H1 (cell line): Measurements from ENCODE around the gene PSIP1. TPM values are rescaled to one million over a fixed set of nuclear protein-coding genes. Genes with fewer than 3 reads are reported as not detected.

ENCODE experiments used
- CTCF ChIA-PET: fragments of 300-600 bp; sonication (Branson Sonifier 250); formaldehyde crosslinking; loops from one replicate; lab custom pipeline; 2021; ENCODE audit not compliant: partially characterized antibody; lab: Charles Lee
- POLR2A ChIA-PET: fragments of 300-600 bp; sonication (Branson Sonifier 250); formaldehyde crosslinking; loops from one replicate; lab custom pipeline; 2021; ENCODE audit warnings: inconsistent platforms; ENCODE audit not compliant: partially characterized antibody; lab: Charles Lee
- DNase-seq, 2 experiments: peaks; one replicate each; pipeline versions ENCODE4 v3.0.0 to v3.0.0-alpha.2; 2010 to 2022; ENCODE audit warnings: low spot score in 2 of 2, low read depth in 1 of 2, mixed read lengths in 1 of 2
- FAIRE-seq: peaks from 2 replicates; lab custom pipeline; 2011; peaks lifted over from hg19 to GRCh38; lab: Jason Lieb, UNC
- H2AFZ ChIP-seq: 2 replicates; pipeline ENCODE4 v1.8.1; 2012; ENCODE audit warnings: low read length, inconsistent platforms
- H2AK5ac ChIP-seq: 2 replicates; pipeline ENCODE4 v1.6.1; 2013; ENCODE audit warnings: low read depth, low read length
- H2BK120ac ChIP-seq: replicated peaks from 2 replicates; pipeline ENCODE3; 2013; ENCODE audit warnings: low read depth, low read length, inconsistent platforms
- H2BK12ac ChIP-seq: 2 replicates; pipeline ENCODE4 v1.6.1; 2013; ENCODE audit warnings: low read depth, low read length
- H2BK15ac ChIP-seq: 2 replicates; pipeline ENCODE4 v1.6.1; 2013; ENCODE audit warnings: low read length
- H2BK20ac ChIP-seq: 2 replicates; pipeline ENCODE4 v1.6.1; 2013; ENCODE audit warnings: low read length
- H2BK5ac ChIP-seq: 2 replicates; pipeline ENCODE4 v1.6.1; 2013; ENCODE audit warnings: low read depth, low read length
- H3K14ac ChIP-seq: 2 replicates; pipeline ENCODE4 v1.6.1; 2013; ENCODE audit warnings: inconsistent platforms; ENCODE audit not compliant: insufficient read length
- H3K18ac ChIP-seq: 2 replicates; pipeline ENCODE4 v1.6.1; 2013; ENCODE audit warnings: low read length; ENCODE audit errors: extremely low read depth
- H3K23ac ChIP-seq: 2 replicates; pipeline ENCODE4 v1.6.1; 2013; ENCODE audit warnings: inconsistent platforms; ENCODE audit not compliant: insufficient read length
- H3K23me2 ChIP-seq: 2 replicates; pipeline ENCODE4 v1.6.1; 2013; ENCODE audit warnings: low read depth, low read length
- H3K27ac ChIP-seq: 2 replicates; pipeline ENCODE4 v1.6.1; 2011; ENCODE audit warnings: low read depth, low read length, inconsistent platforms
- H3K27me3 ChIP-seq, 4 experiments: replicated peaks in 1 of 4; 1 replicate in 1 of 4; 2 replicates in 3 of 4; pipeline versions ENCODE4 v1.6.1 to v1.8.1; 2011 to 2013; ENCODE audit warnings: low read length in 3 of 4, mild to moderate bottlenecking in 3 of 4, inconsistent platforms in 2 of 4, mixed read lengths in 2 of 4, moderate library complexity in 1 of 4; ENCODE audit not compliant: control insufficient read depth in 3 of 4, insufficient read depth in 3 of 4; ENCODE audit errors: extremely low read depth in 1 of 4
- H3K36me3 ChIP-seq, 4 experiments: 2 replicates each; pipeline versions ENCODE4 v1.6.1 to v1.8.1; 2011 to 2013; ENCODE audit warnings: mild to moderate bottlenecking in 4 of 4, low read length in 3 of 4, moderate library complexity in 2 of 4, control low read depth in 1 of 4, inconsistent platforms in 1 of 4; ENCODE audit not compliant: insufficient read depth in 4 of 4, control insufficient read depth in 2 of 4
- H3K4ac ChIP-seq: replicated peaks from 2 replicates; pipeline ENCODE3; 2013; ENCODE audit warnings: low read length, low read depth, mixed read lengths, inconsistent platforms; ENCODE audit not compliant: insufficient read length
- H3K4me1 ChIP-seq, 4 experiments: replicated peaks in 1 of 4; 1 replicate in 1 of 4; 2 replicates in 3 of 4; pipeline versions ENCODE4 v1.6.1 to v1.8.1; 2011 to 2013; ENCODE audit warnings: low read length in 3 of 4, inconsistent platforms in 2 of 4, mixed read lengths in 1 of 4; ENCODE audit not compliant: insufficient read depth in 4 of 4, control insufficient read depth in 3 of 4
- H3K4me2 ChIP-seq, 2 experiments: 2 replicates each; pipeline versions ENCODE4 v1.6.1 to v1.8.1; 2011 to 2013; ENCODE audit warnings: low read depth in 2 of 2, low read length in 2 of 2, control low read depth in 1 of 2, inconsistent platforms in 1 of 2, mild to moderate bottlenecking in 1 of 2; ENCODE audit not compliant: insufficient read depth in 1 of 2
- H3K4me3 ChIP-seq, 4 experiments: fragments of 200-600, 300-600 bp in 1 of 4; sonication (generic), shearing (Covaris generic), sonication (Bioruptor Twin) in 1 of 4; 2 replicates each; pipeline versions ENCODE4 v1.5.1 to v1.8.1; 2011 to 2016; ENCODE audit warnings: low read length in 4 of 4, low read depth in 3 of 4, control low read depth in 2 of 4, inconsistent platforms in 2 of 4, mild to moderate bottlenecking in 2 of 4, mixed read lengths in 1 of 4, moderate library complexity in 1 of 4; ENCODE audit not compliant: insufficient read depth in 2 of 4; ENCODE audit errors: extremely low read depth in 1 of 4
- H3K56ac ChIP-seq: replicated peaks from 2 replicates; pipeline ENCODE3; 2013; ENCODE audit warnings: low read depth, mild to moderate bottlenecking, mixed read lengths, low read length, inconsistent platforms; ENCODE audit not compliant: insufficient read length
- H3K79me1 ChIP-seq: 2 replicates; pipeline ENCODE4 v1.6.1; 2013; ENCODE audit warnings: low read depth, low read length, control low read depth
- H3K79me2 ChIP-seq, 2 experiments: 2 replicates each; pipeline versions ENCODE4 v1.6.1 to v1.8.1; 2012 to 2013; ENCODE audit warnings: low read length in 2 of 2, mild to moderate bottlenecking in 2 of 2, inconsistent platforms in 1 of 2; ENCODE audit not compliant: insufficient read depth in 2 of 2, control insufficient read depth in 1 of 2
- H3K9ac ChIP-seq, 4 experiments: replicated peaks in 1 of 4; 1 replicate in 1 of 4; 2 replicates in 3 of 4; pipeline versions ENCODE4 v1.6.1 to v1.8.1; 2011 to 2013; ENCODE audit warnings: low read depth in 3 of 4, low read length in 3 of 4, control low read depth in 2 of 4, mild to moderate bottlenecking in 2 of 4, moderate library complexity in 2 of 4, inconsistent platforms in 1 of 4; ENCODE audit errors: extremely low read depth in 1 of 4
- H3K9me3 ChIP-seq, 2 experiments: 2 replicates each; pipeline versions ENCODE4 v1.6.1 to v1.8.1; 2012 to 2013; ENCODE audit warnings: mild to moderate bottlenecking in 2 of 2, moderate library complexity in 2 of 2, control low read depth in 1 of 2, inconsistent platforms in 1 of 2, low read depth in 1 of 2, low read length in 1 of 2, mixed read lengths in 1 of 2; ENCODE audit not compliant: insufficient read depth in 2 of 2
- H4K20me1 ChIP-seq, 2 experiments: replicated peaks in 1 of 2; 2 replicates each; pipeline versions ENCODE3 to v1.8.1; 2011 to 2013; ENCODE audit warnings: inconsistent platforms in 2 of 2, low read length in 2 of 2, mild to moderate bottlenecking in 1 of 2; ENCODE audit not compliant: insufficient read depth in 2 of 2, control insufficient read depth in 1 of 2
- H4K5ac ChIP-seq: 2 replicates; pipeline ENCODE4 v1.6.1; 2013; ENCODE audit warnings: low read length, low read depth, mixed read lengths, inconsistent platforms; ENCODE audit not compliant: insufficient read length
- H4K8ac ChIP-seq: 2 replicates; pipeline ENCODE4 v1.8.0; 2013; ENCODE audit warnings: mild to moderate bottlenecking, moderate library complexity, low read length, inconsistent platforms; ENCODE audit not compliant: insufficient read depth; ENCODE audit errors: extremely low read depth
- H4K91ac ChIP-seq: replicated peaks from 2 replicates; pipeline ENCODE3; 2013; ENCODE audit warnings: low read length, mixed read lengths, inconsistent platforms; ENCODE audit not compliant: insufficient read length
- CHD2 ChIP-seq: IDR thresholded peaks from 2 replicates; pipeline ENCODE4 v1.6.1; 2012; ENCODE audit warnings: low read length, improper control_type of control experiment
- TCF12 ChIP-seq: IDR thresholded peaks from 2 replicates; pipeline ENCODE4 v1.6.1; 2011; ENCODE audit warnings: low read depth, mild to moderate bottlenecking, low read length
- WGBS, 2 experiments: shearing (Covaris generic) in 1 of 2; methylation state at CpG; one replicate each; pipeline versions ENCODE4 v1.1.6 to v1.1.7; 2013 to 2015; ENCODE audit warnings: low lambda C conversion rate in 2 of 2, mixed read lengths in 2 of 2, inconsistent platforms in 1 of 2, low coverage in 1 of 2, missing lambda C conversion rate in 1 of 2; ENCODE audit not compliant: insufficient replicate concordance in 2 of 2, insufficient coverage in 1 of 2, insufficient read length in 1 of 2; ENCODE audit errors: extremely low coverage in 1 of 2, missing lambda C conversion rate in 1 of 2; 5-methylcytosine and 5-hydroxymethylcytosine counted together
- polyA plus RNA-seq, 7 experiments: library from polyadenylated mRNA; depleted of rRNA in 3 of 7; stranded (reverse) in 5 of 7; unstranded in 2 of 7; fragments of >200 nt in 5 of 7; fragments of 200-250 nt in 2 of 7; gene quantifications; 1 replicate in 5 of 7; 2 replicates in 1 of 7; 4 replicates in 1 of 7; pipeline versions ENCODE4 v1.2.1 to v1.2.3, GENCODE V29; 2011 to 2013; ENCODE audit warnings: missing spikeins in 2 of 7, mixed read lengths in 2 of 7
- total RNA-seq: library from RNA; stranded (reverse); fragmentation: NEBNext Ultra II Directional; extraction: Animal tissue kit (Norgen Biotek cat#: 25700); gene quantifications from 2 replicates; pipeline ENCODE4 v1.2.1, GENCODE V29; 2021
- TF ChIP-seq, protein P1 (sequence below), 3 experiments: IDR thresholded peaks; 1 replicate in 2 of 3; 2 replicates in 1 of 3; pipeline versions ENCODE4 v1.5.1 to v1.6.1; 2011; ENCODE audit warnings: low read length in 3 of 3, mild to moderate bottlenecking in 3 of 3, inconsistent platforms in 2 of 3, low read depth in 1 of 3, moderate library complexity in 1 of 3; ENCODE audit not compliant: insufficient read depth in 1 of 3; ENCODE audit errors: control extremely low read depth in 1 of 3

PSIP1 gene
- total and polyA plus RNA-seq, 2 of the 8 experiments (the other 6 are each of a cell fraction or from before 2014, with no cell fraction given) = 63.3 to 387 TPM

DNA sequence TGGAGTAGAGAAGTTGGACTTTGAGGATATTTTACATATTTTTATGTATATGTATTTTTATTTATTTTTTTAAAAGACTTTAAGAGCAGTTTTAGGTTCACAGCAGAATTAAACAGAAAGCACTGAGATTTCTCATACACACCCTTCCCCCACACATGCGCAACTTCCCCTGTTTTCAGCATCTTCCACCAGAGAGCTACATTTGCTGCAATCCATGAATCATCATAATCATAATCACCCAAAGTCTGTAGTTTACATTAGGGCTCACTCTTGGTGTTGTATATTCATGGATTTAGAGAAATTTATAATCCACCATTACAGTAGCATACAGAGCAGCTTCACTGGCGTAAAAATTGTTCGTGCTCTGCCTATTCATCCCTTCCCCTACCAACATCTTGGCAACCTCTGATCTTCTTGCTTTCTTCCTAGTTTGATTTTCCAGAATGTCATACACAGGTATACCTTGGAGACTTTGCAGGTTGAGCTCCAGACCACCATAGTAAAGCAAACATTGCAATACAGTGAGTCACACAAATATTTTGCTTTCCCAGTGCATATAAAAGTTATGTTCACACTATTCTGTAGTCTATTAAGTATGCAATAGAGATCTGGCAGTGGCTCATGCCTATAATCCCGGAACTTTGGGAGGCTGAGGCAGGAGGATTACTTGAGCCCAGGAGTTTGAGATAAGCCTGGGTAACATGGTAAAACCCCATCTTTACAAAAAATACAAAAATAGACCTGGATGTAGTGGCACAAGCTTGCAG lies 32.5 kb upstream of the PSIP1 start:
- Histone ChIP-seq H2AK5ac (no peak overlapping the region), H3K27ac (no peak overlapping the region), H2AFZ (no peak overlapping the region), H3K18ac (no peak overlapping the region), H4K8ac (no peak overlapping the region), H3K4me3 (no peak overlapping the region), H2BK12ac (no peak overlapping the region), H3K9ac (no peak overlapping the region), H3K27me3 (no peaks in the 10 kb centered on the region; a peak in 1 of 7 replicates), H3K4ac (no peak overlapping the region), H3K4me2 (no peak overlapping the region), H2BK5ac (no peak overlapping the region), H3K23ac (no peak overlapping the region), H3K36me3 (no peaks in the 10 kb centered on the region; a peak in 1 of 8 replicates), H3K79me1 (no peaks in the 10 kb centered on the region), H3K14ac (no peak overlapping the region), H4K5ac (no peak overlapping the region), H4K20me1 (no peaks in the 10 kb centered on the region), H4K91ac (no peak overlapping the region), H2BK20ac (no peak overlapping the region), H2BK15ac (no peak overlapping the region), H2BK120ac (no peak overlapping the region), H3K9me3 (no peaks in the 10 kb centered on the region), H3K79me2 (no peaks in the 10 kb centered on the region), H3K4me1 (no peaks in the 10 kb centered on the region), H3K56ac (no peak overlapping the region), H3K23me2 (no peaks in the 10 kb centered on the region)
- CTCF ChIA-PET = interaction anchor here (3.6 kb wide), 1 partner anchor 10 kb away, joined by 13 read pairs; no protein-coding TSS in a partner anchor
- POLR2A ChIA-PET = interaction anchor here (1.1 to 4.0 kb wide), 3 partner anchors 9 to 40 kb away, joined by 5 to 25 read pairs (median 7); partner anchors contain the start of genes CCDC171 and PSIP1
- 89% methylated on average over 4 of the region's 4 CpGs; no CpG with 5 or more reads in 1 of the 2 experiments for WGBS, 2 experiments
- no peak for DNase-seq
- TF ChIP-seq CHD2 (no peak), TCF12 (no peak)
- TF ChIP-seq, protein P1, sequence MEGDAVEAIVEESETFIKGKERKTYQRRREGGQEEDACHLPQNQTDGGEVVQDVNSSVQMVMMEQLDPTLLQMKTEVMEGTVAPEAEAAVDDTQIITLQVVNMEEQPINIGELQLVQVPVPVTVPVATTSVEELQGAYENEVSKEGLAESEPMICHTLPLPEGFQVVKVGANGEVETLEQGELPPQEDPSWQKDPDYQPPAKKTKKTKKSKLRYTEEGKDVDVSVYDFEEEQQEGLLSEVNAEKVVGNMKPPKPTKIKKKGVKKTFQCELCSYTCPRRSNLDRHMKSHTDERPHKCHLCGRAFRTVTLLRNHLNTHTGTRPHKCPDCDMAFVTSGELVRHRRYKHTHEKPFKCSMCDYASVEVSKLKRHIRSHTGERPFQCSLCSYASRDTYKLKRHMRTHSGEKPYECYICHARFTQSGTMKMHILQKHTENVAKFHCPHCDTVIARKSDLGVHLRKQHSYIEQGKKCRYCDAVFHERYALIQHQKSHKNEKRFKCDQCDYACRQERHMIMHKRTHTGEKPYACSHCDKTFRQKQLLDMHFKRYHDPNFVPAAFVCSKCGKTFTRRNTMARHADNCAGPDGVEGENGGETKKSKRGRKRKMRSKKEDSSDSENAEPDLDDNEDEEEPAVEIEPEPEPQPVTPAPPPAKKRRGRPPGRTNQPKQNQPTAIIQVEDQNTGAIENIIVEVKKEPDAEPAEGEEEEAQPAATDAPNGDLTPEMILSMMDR (IDR thresholded peaks at IDR 0.05; ENCODE audit: control extremely low read depth in 1 of 3, insufficient read depth in 1 of 3, low read depth in 1 of 3, low read length in 3 of 3) = no peak
- FAIRE-seq = no peak
